Measurements from ENCODE around the gene METTL24.
A peak's percentile ranks its signal among the peaks of the same experiment; 100 is the strongest.
"Not testable (repeated sequence)": the region's sequence is repeated elsewhere in the genome, so short reads cannot be mapped to it uniquely, and the experiment has no call there.

Gene METTL24

DNA sequence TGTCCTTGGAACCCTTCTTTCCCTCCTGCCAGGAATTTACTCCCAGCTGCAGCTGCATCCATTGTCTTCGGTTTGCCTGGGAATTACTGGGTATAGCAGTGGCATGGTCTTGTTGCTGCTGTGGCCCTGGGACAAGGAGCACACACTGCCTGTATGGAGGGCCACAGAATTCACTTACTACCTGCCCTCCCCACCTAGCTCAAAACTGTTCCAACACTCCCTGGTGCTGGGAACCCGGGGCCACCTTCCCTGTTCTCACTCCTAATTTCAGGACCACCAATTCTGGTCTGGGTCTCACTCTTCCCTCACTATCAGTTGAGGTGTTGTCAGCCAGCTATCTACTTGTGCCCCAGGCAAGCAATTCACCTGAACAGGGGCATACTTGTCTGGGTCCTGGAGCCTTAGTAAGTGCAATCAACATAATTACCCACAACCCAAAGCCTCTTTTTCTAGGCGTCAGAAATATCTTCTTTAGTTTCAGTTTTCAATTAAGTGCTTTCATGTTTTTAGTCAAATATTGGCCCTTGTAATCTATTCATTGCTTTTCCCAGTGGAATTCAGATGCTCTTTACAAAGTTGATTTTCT, 47.2 kb downstream of the METTL24 start:
- no peak for DNase-seq

GRCh38 chr6:110309432-110309831, 48.7 kb downstream of the METTL24 start:
- not testable (repeated sequence) for DNase-seq

GRCh38 chr6:110307368-110307767, 50.8 kb downstream of the METTL24 start:
- DNase-seq = peak in 2 of 4 experiments; percentile 6 to 24

DNA sequence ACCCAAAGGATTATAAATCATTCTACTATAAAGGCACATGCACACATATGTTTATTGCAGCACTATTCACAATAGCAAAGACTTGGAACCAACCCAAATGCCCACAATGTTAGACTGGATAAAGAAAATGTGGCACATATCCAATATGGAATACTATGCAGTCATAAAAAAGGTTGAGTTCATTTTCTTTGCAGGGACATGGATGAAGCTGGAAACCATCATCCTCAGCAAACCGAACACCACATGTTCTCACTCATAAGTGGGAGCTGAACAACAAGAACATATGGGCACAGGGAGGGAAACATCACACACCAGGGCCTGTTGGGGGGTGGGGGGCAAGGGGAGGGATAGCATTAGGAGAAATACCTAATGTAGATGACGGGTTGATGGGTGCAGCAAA, 52.3 kb downstream of the METTL24 start:
- DNase-seq = not testable (repeated sequence)

DNA sequence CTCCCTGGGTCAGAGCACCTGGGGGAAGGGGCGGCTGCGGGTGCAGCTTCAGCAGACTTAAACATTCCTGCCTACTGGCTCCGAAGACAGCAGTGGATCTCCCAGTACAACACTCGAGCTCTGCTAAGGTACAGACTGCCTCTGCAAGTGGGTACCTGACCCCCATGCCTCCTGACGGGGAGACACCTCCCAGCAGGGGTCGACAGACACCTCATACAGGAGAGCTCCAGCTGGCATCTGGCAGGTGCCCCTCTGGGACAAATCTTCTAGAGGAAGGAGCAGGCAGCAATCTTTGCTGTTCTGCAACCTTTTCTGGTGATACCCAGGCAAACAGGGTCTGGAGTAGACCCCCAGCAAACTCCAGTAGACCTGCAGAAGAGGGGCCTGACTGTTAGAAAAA, 54.5 kb downstream of the METTL24 start:
- DNase-seq = not testable (repeated sequence)

DNA sequence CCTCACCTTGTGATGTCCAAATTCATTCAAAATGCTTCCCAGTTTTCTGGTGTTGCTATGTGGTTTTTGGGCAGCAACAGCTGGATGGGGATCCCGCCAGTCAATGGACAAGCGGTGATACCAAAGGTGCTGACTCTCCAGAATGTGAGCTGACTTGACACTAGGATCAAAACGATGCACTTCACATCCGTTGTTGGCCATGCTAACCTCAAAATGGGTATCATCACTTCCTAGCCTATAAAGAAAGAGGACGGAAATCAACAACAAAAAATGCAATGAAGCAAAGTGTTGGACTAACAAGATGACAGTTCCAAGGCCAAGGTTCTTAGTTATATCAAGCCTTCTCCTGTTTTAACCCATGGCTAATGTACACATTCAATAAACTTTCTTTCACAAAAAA, 59.2 kb downstream of the METTL24 start:
- DNase-seq = no peak

GRCh38 chr6:110298411-110298810, 59.7 kb downstream of the METTL24 start:
- no peak for DNase-seq

DNA sequence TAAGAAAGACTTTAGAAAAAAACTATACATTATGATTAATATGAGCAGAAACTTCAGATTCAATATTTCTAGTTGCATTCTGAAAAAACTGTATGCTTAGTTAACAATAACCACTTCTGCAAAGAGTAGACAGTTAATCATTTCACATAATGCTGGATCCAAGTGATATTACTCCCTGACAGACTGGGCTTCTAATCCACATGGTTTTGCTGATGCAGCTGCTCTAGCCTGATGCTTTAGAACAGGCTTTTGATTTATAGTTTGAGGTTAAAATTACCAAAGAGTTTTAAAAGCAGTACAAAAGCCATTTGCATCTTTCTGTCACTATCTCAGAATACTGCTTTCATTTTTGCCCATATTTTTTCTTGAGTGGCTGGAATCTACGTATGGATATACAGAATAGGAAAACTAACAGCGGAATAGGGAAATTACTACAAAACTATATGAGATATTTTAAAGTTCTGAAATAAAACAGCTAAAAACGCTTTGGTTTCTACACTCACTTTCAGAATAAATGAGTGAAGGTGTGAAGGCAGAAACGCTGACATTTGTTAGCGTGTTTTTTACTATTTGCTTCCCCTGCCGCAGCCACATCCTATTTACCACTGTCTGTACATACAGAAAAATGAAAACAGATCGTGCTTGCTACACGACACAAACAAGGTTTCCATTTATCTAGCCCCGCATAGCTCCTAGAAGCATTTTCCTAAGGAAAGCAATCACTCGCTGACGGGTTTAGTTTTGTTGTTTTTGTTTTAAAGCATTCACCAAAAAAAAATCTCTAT, 61.7 kb downstream of the METTL24 start:
- DNase-seq = peak in 1 of 4 experiments; percentile 4

GRCh38 chr6:110295451-110296165, 62.5 kb downstream of the METTL24 start:
- DNase-seq = no peak

DNA sequence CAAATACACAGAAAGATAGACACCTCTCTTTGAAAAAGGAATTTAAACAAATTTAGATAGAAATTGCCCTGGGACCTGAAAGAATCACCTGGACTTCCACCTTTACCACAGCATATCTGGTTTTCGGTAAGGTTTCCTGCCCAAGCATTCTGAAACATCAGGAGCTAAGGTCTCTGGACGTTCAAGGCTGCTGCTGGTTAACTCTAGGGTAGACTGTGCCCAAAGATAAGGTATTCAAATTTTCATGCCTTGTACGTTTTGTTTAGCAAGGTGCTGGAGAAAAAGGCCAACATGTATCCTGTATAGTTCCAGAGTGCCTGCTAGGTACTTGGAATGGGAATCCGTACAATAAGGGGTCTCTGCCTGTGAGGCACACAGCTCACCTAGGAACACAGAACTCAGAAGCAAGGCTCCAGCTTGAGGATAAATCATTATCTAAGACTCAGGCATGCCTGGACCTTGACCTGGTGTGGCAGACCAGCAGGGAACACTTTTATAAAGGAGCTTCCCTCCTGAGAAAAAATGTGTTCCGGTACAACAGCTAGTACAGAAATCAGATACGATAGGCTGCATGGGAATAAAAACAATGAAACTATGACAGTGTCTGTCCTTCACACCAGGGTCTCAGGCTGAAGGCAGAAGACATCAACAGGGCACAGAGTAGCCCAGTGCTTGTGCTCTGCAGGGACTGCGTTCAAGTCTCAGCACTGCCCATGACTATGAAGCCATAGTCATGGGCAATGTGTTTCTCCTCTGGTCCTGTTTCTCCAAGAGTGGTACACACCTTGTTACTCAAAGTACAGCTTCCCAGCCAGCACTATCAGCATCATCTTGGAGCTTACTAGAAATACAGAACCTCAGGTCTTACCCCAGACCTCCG, 70.4 kb downstream of the METTL24 start:
- no peak for DNase-seq

DNA sequence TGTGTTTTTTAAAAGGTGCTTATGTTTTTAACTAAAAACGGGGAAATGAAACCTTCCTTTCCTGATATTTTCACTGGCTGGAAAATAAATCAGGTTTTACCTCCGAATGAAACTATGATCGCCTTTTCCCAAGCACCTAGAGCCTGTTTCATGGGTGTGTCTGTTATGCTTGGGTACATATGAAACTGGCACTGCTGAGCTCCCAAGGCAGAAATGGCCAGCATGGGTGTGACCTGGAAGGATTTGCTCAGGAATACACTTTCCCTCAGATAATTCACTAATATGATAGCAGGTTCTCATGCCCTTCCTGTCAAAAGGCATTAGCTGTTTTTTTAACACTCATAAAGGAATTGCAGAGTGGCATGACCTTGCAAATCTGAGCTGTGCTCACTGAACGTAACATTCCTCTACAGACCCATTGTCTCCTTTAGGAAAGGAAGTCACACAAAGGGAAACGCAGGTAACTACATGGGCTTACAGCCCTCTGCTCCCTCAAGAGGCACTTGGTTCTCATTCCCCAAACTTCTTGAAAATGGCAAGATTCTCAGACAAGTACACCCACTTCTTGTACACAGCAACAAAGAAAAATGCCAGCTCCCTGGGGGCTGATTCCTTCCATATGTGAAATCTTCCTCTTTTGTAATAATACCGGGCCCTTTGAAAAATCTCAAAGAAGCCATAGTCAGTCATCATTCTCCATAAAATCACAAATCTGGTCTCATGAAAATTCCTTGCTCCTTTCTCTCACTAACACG, 72.7 kb downstream of the METTL24 start:
- no peak for DNase-seq

- no peak for DNase-seq
These were observed 73.3 kb downstream of the METTL24 start for GRCh38 chr6:110284855-110285254.

DNA sequence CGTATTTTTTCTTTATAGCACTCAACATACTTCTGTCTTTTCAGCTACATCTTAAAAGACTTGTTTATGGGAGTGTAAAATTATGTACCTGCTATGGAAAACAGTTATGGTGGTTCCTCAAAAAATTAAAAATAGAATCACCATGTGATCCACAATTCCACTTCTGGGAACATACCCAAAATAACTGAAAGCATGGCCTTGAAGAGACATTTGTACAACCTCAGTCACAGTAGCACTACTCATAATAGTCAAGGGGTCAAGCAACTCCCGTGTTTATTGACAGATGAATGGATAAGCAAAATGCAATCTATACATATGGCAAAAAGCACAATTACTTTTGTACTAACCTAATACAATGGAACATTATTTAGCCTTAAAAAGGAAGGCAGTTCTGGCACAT, 74.5 kb downstream of the METTL24 start:
- DNase-seq = no peak

GRCh38 chr6:110282412-110282811, 75.7 kb downstream of the METTL24 start:
- DNase-seq = no peak

DNA sequence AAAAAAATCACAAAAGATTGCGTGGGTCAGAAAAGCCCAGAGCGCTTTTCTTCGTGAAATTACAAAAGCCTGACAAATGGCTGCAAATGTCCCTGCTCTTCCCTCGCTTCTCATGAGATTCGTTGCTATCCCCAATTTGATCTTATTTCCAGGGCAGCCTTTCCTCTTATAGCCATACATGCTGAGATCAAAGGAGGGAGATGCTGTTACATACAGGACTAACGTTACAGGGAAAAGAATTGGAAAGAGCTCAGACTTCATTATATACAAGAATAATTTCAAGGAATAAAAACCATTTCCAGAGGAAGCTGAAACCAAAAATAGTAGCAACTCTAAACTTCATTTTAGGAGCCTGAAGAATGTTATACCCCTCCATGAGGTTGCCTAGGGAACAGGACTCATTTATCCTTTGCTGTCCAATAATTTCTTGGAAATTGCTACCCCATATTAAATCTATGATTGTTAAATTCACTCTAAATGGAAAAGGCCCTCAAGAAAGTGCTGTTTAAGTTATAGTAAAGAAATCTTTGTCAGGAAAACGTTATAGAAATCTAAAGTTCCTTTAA, 81.0 kb downstream of the METTL24 start:
- DNase-seq = no peak

DNA sequence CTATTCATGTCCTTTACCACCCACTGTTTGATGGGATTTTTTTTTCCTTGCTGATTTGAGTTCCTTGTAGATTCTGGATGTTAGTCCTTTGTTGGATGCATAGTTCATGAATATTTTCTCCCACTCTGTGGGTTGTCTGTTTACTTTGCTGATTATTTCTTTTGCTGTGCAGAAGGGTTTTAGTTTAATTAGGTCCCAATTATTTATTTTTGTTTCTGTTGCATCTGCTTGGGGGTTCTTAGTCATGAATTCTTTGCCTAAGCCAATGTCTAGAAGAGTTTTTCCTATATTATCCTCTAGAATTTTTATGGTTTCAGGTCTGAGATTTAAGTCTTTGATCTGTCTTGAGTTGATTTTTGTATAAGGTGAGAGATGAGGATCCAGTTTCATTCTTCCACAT, 85.4 kb downstream of the METTL24 start:
- DNase-seq = not testable (repeated sequence)

- no peak for DNase-seq
These were observed 86.5 kb downstream of the METTL24 start for GRCh38 chr6:110271732-110272022.

- no peak for DNase-seq
These were observed 88.0 kb downstream of the METTL24 start for GRCh38 chr6:110270165-110270564.

GRCh38 chr6:110269623-110270022, 88.5 kb downstream of the METTL24 start:
- no peak for DNase-seq

DNA sequence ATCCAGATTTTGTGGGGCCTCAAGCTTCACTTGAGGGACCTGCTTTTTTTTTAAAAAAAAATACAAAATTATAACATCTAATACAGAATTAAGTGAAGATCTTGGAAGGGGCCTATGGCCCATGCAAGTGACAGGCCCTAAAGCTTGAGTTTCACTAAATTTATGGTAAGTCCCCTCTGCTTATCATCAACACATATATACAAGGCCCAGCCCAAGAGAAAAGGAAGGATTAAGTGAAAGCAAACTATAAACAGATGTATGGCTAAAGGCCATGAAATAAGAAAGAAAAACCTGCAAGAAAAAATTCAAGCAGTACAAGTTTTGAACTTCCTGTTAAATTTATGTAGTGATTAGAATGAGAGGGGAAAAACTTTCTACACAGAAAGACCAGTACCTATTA, 91.2 kb downstream of the METTL24 start:
- DNase-seq = no peak

DNA sequence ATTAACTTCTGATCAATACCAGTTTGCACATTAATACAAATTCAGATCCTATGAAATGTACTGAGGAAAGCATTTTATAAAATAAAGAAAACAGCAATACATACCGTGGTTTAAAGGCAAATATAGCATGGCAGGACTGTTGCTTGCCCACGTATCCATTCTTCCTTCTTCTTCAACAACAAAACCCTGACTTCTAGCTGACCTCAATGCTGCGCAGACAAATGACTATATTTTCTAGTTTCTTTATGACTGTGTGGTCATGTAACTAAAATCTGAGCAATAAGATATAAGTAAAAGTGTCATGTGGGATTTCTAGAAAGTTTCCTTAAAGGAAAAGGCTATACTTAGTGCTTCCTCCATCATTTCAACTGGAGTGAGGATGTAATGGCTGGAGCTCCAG, 92.9 kb downstream of the METTL24 start:
- no peak for DNase-seq

- DNase-seq = no peak
These were observed 101.8 kb downstream of the METTL24 start for GRCh38 chr6:110256366-110256765.
